Muscle layer of duodenum (tissue), 2 donors: ENCODE results near the gene AXIN1.

Source experiments
- H3K27ac ChIP-seq: one replicate; pipeline ENCODE4 v1.7.0; 2013; ENCODE audit warnings: mild to moderate bottlenecking, low read length
- H3K27me3 ChIP-seq: one replicate; pipeline ENCODE4 v1.7.0; 2013; ENCODE audit warnings: low read depth, mild to moderate bottlenecking, control low read depth, low read length
- H3K36me3 ChIP-seq, 2 donors: one replicate each; pipeline ENCODE4 v1.7.0; 2013; ENCODE audit warnings: low read length in 2 of 2, control low read depth in 1 of 2, mild to moderate bottlenecking in 1 of 2; ENCODE audit not compliant: insufficient read depth in 2 of 2, control insufficient read depth in 1 of 2
- H3K4me1 ChIP-seq, 2 donors: one replicate each; pipeline ENCODE4 v1.7.0; 2013; ENCODE audit warnings: low read length in 2 of 2, mild to moderate bottlenecking in 2 of 2, control low read depth in 1 of 2, moderate library complexity in 1 of 2; ENCODE audit not compliant: insufficient read depth in 2 of 2, control insufficient read depth in 1 of 2
- H3K4me3 ChIP-seq, 2 donors: one replicate each; pipeline ENCODE4 v1.7.0; 2013; ENCODE audit warnings: low read length in 2 of 2, low read depth in 1 of 2, mild to moderate bottlenecking in 1 of 2
- H3K9me3 ChIP-seq, 2 donors: one replicate each; pipeline ENCODE4 v1.7.0; 2013; ENCODE audit warnings: low read length in 2 of 2, control low read depth in 1 of 2, mild to moderate bottlenecking in 1 of 2; ENCODE audit not compliant: control insufficient read depth in 1 of 2
- donor health status: healthy.

The AXIN1 gene

GRCh38 chr16:287298-287811 is 65.2 kb downstream of the AXIN1 start:
- Histone ChIP-seq H3K36me3 (peaks cover 0 to 54% of the 10 kb centered on the region in 2 donors), H3K4me1 (no peaks in the 10 kb centered on the region), H3K27me3 (no peaks in the 10 kb centered on the region), H3K4me3 (no peak overlapping the region), H3K27ac (no peak overlapping the region), H3K9me3 (no peaks in the 10 kb centered on the region)

GRCh38 chr16:286491-287297 is 65.8 kb downstream of the AXIN1 start:
- H3K27me3 ChIP-seq, result no peaks in the 10 kb centered on the region
- peaks cover 0 to under 1% of the 10 kb centered on the region in 2 donors for H3K4me1 ChIP-seq
- H3K36me3 ChIP-seq, result peaks cover 0 to 47% of the 10 kb centered on the region in 2 donors
- H3K9me3 ChIP-seq, result no peaks in the 10 kb centered on the region
- no peak overlapping the region for H3K27ac ChIP-seq
- no peak overlapping the region for H3K4me3 ChIP-seq

GRCh38 chr16:285146-286055 is 67.1 kb downstream of the AXIN1 start:
- Histone ChIP-seq H3K9me3 (no peaks in the 10 kb centered on the region), H3K4me1 (peaks cover 0 to 12% of the 10 kb centered on the region in 2 donors), H3K36me3 (peaks cover 0 to 34% of the 10 kb centered on the region in 2 donors), H3K27me3 (no peaks in the 10 kb centered on the region), H3K4me3 (no peak overlapping the region), H3K27ac (no peak overlapping the region)

GRCh38 chr16:284204-285120 is 68.1 kb downstream of the AXIN1 start:
- Histone ChIP-seq H3K27ac (no peak overlapping the region), H3K27me3 (no peaks in the 10 kb centered on the region), H3K4me3 (no peak overlapping the region), H3K36me3 (peaks cover 0 to 25% of the 10 kb centered on the region in 2 donors), H3K9me3 (no peaks in the 10 kb centered on the region), H3K4me1 (peaks cover 0 to 15% of the 10 kb centered on the region in 2 donors)

GRCh38 chr16:283033-283805 is 69.3 kb downstream of the AXIN1 start, which contains the start of gene PDIA2:
Gene PDIA2 (plus strand): TSS chr16:283164. CDS start chr16:283170, 6 bp downstream.
- Histone ChIP-seq H3K4me1 (peaks cover 0 to 15% of the 10 kb centered on the region in 2 donors), H3K36me3 (peaks cover 0 to 12% of the 10 kb centered on the region in 2 donors), H3K4me3 (no peak within 1 kb of the TSS), H3K27ac (no peak within 1 kb of the TSS), H3K27me3 (no peaks in the 10 kb centered on the region), H3K9me3 (no peaks in the 10 kb centered on the region)

- Histone ChIP-seq H3K27ac (no peak overlapping the region), H3K4me3 (no peak overlapping the region), H3K4me1 (peaks cover 0 to 15% of the 10 kb centered on the region in 2 donors), H3K9me3 (no peaks in the 10 kb centered on the region), H3K36me3 (peaks cover 0 to 5% of the 10 kb centered on the region in 2 donors), H3K27me3 (no peaks in the 10 kb centered on the region)
These were observed 70.0 kb downstream of the AXIN1 start for GRCh38 chr16:282491-282890.

GRCh38 chr16:281660-282255 is 70.8 kb downstream of the AXIN1 start:
- H3K27me3 ChIP-seq, result no peaks in the 10 kb centered on the region
- no peak overlapping the region for H3K4me3 ChIP-seq
- H3K27ac ChIP-seq, result no peak overlapping the region
- H3K36me3 ChIP-seq, result no peaks in the 10 kb centered on the region
- H3K9me3 ChIP-seq, result no peaks in the 10 kb centered on the region
- peaks cover 0 to 15% of the 10 kb centered on the region in 2 donors for H3K4me1 ChIP-seq

GRCh38 chr16:280991-281659 is 71.4 kb downstream of the AXIN1 start:
- Histone ChIP-seq H3K36me3 (no peaks in the 10 kb centered on the region), H3K27ac (no peak overlapping the region), H3K27me3 (no peaks in the 10 kb centered on the region), H3K4me1 (peaks cover 0 to 18% of the 10 kb centered on the region in 2 donors), H3K4me3 (peak overlapping the region in 1 of 2 donors; percentile 44), H3K9me3 (no peaks in the 10 kb centered on the region)

GRCh38 chr16:280552-280951 is 72.0 kb downstream of the AXIN1 start, which contains the start of gene ARHGDIG:
Gene ARHGDIG (plus strand): TSS chr16:280591. CDS start chr16:280681, 90 bp downstream.
- H3K27me3 ChIP-seq, result no peaks in the 10 kb centered on the region
- no peaks in the 10 kb centered on the region for H3K36me3 ChIP-seq
- H3K4me1 ChIP-seq, result peaks cover 0 to 20% of the 10 kb centered on the region in 2 donors
- peak within 1 kb of the TSS in 1 of 2 donors; percentile 44 for H3K4me3 ChIP-seq
- no peaks in the 10 kb centered on the region for H3K9me3 ChIP-seq
- no peak within 1 kb of the TSS for H3K27ac ChIP-seq
